GM23338 (cell line): ENCODE measurements around the gene RIPOR3. TPM values are rescaled to one million over a fixed set of nuclear protein-coding genes. Genes with fewer than 3 reads are reported as not detected.

Experiments
- ATAC-seq: fragments of 200-7000 bp; cut with Tn5 transposase; 3 replicates; pipeline ENCODE4 v1.9.1; 2020
- DNase-seq: peaks from one replicate; pipeline ENCODE4 v3.0.0-alpha.2; 2015; ENCODE audit warnings: low spot score
- H2AFZ ChIP-seq: fragments of 200-600 bp; sonication (generic); 2 replicates; pipeline ENCODE4 v1.8.0; 2016; ENCODE audit warnings: antibody characterized with exemption, mild to moderate bottlenecking, moderate library complexity
- H3F3A ChIP-seq: fragments of 200-600 bp; sonication (generic); replicated peaks from 2 replicates; pipeline ENCODE4 v1.8.0; 2017; ENCODE audit warnings: antibody characterized with exemption, mixed run types, low read depth
- H3K27ac ChIP-seq: fragments of 200-600 bp; sonication (generic); 2 replicates; pipeline ENCODE4 v1.6.1; 2016; ENCODE audit warnings: low read depth
- H3K27me3 ChIP-seq: fragments of 200-600 bp; sonication (generic); 2 replicates; pipeline ENCODE4 v1.8.0; 2016; ENCODE audit warnings: mild to moderate bottlenecking, mixed run types, moderate library complexity; ENCODE audit not compliant: insufficient read depth
- H3K36me3 ChIP-seq: fragments of 200-600 bp; sonication (generic); 2 replicates; pipeline ENCODE4 v1.8.0; 2016; ENCODE audit warnings: mild to moderate bottlenecking; ENCODE audit not compliant: insufficient read depth
- H3K4me1 ChIP-seq: fragments of 200-600 bp; sonication (generic); 2 replicates; pipeline ENCODE4 v1.8.0; 2016; ENCODE audit warnings: mild to moderate bottlenecking, moderate library complexity; ENCODE audit not compliant: insufficient read depth
- H3K4me2 ChIP-seq: fragments of 200-600 bp; sonication (generic); 2 replicates; pipeline ENCODE4 v1.7.1; 2017; ENCODE audit warnings: mixed run types
- H3K4me3 ChIP-seq: fragments of 200-600 bp; sonication (generic); 2 replicates; pipeline ENCODE4 v1.6.1; 2016; ENCODE audit warnings: mixed run types
- H3K79me2 ChIP-seq: fragments of 200-600 bp; sonication (generic); replicated peaks from 2 replicates; pipeline ENCODE4 v1.8.0; 2017; ENCODE audit warnings: mild to moderate bottlenecking; ENCODE audit not compliant: insufficient read depth
- H3K9me2 ChIP-seq: fragments of 200-600 bp; sonication (generic); 2 replicates; pipeline ENCODE4 v1.8.0; 2017; ENCODE audit not compliant: insufficient read depth
- H4K20me1 ChIP-seq: fragments of 200-600 bp; sonication (generic); replicated peaks from 2 replicates; pipeline ENCODE4 v1.8.0; 2017; ENCODE audit warnings: mild to moderate bottlenecking; ENCODE audit not compliant: insufficient read depth
- H3K27ac Mint-ChIP-seq: 2 replicates; pipeline ENCODE4 v1.8.0; 2020; ENCODE audit warnings: inconsistent platforms, mild to moderate bottlenecking, moderate library complexity, mixed read lengths
- H3K27me3 Mint-ChIP-seq: 3 replicates; pipeline ENCODE4 v1.8.0; 2022; ENCODE audit warnings: low read depth, mild to moderate bottlenecking, moderate library complexity, mixed read lengths, inconsistent platforms; ENCODE audit not compliant: insufficient read depth, poor library complexity
- H3K36me3 Mint-ChIP-seq: 3 replicates; pipeline ENCODE4 v1.8.0; 2021; ENCODE audit warnings: low read depth, mild to moderate bottlenecking, inconsistent platforms, moderate library complexity, mixed read lengths
- H3K4me1 Mint-ChIP-seq: 3 replicates; pipeline ENCODE4 v1.8.0; 2020; ENCODE audit warnings: mild to moderate bottlenecking, inconsistent platforms, mixed read lengths
- H3K4me3 Mint-ChIP-seq: 3 replicates; pipeline ENCODE4 v1.8.0; 2021; ENCODE audit warnings: moderate library complexity, mild to moderate bottlenecking, inconsistent platforms, mixed read lengths
- H3K9me3 Mint-ChIP-seq: 3 replicates; pipeline ENCODE4 v1.8.0; 2020; ENCODE audit warnings: moderate library complexity, mild to moderate bottlenecking, inconsistent platforms, mixed read lengths
- CREB1 ChIP-seq: fragments of 250-450 bp; sonication (Bioruptor Pico); IDR thresholded peaks from 2 replicates; pipeline ENCODE4 v1.5.0; 2020; ENCODE audit warnings: low read depth, mild to moderate bottlenecking, moderate library complexity
- ETS1 ChIP-seq: IDR thresholded peaks from 2 replicates; pipeline ENCODE4 v1.6.1; 2016; ENCODE audit warnings: antibody characterized with exemption
- EZH2phosphoT487 ChIP-seq: fragments of 200-600 bp; sonication (generic); IDR thresholded peaks from one replicate; pipeline ENCODE4 v1.8.1; 2018; ENCODE audit warnings: antibody characterized with exemption; ENCODE audit not compliant: unreplicated experiment
- JUNB ChIP-seq: IDR thresholded peaks from one replicate; pipeline ENCODE4 v1.6.1; 2016; ENCODE audit warnings: antibody characterized with exemption; ENCODE audit not compliant: unreplicated experiment
- NANOG ChIP-seq: IDR thresholded peaks from 2 replicates; pipeline ENCODE4 v1.6.1; 2016; ENCODE audit warnings: antibody characterized with exemption, borderline replicate concordance
- POLR2AphosphoS5 ChIP-seq: IDR thresholded peaks from 2 replicates; pipeline ENCODE4 v1.6.1; 2016; ENCODE audit warnings: antibody characterized with exemption, low read depth
- ZNF331 ChIP-seq: fragments of 250-450 bp; sonication (Bioruptor Pico); IDR thresholded peaks from 2 replicates; pipeline ENCODE4 v1.5.0; 2020; ENCODE audit warnings: low read depth, mild to moderate bottlenecking, moderate library complexity
- ZNF462 ChIP-seq: fragments of 250-450 bp; sonication (Bioruptor Pico); IDR thresholded peaks from 2 replicates; pipeline ENCODE4 v1.5.0; 2020; ENCODE audit warnings: mild to moderate bottlenecking, moderate library complexity
- polyA plus RNA-seq: library from polyadenylated mRNA; unstranded; fragments of >200 nt; fragmentation: Nextera tagmentation; extraction: Ambion mirVana; gene quantifications from 2 replicates; pipeline ENCODE4 v1.2.1, GENCODE V29; 2016
- total RNA-seq: library from RNA; depleted of rRNA; stranded (reverse); fragments of >200 nt; shearing (Covaris generic); gene quantifications from 2 replicates; pipeline ENCODE4 v1.2.3, GENCODE V29; 2014

The RIPOR3 gene
- total and polyA plus RNA-seq, 2 experiments from 2014 or later: 4.9 to 6.3 TPM

- H3K36me3 Mint-ChIP-seq: peaks cover 12% of the 10 kb centered on the region
- Histone ChIP-seq H3F3A (no peaks in the 10 kb centered on the region), H3K4me3 (no peak overlapping the region), H3K9me2 (no peaks in the 10 kb centered on the region), H3K79me2 (peaks cover 21% of the 10 kb centered on the region; the same call in 1 of the 2 replicates), H3K27me3 (no peaks in the 10 kb centered on the region), H4K20me1 (peaks cover 4% of the 10 kb centered on the region; the same call in 1 of the 2 replicates), H3K36me3 (no peaks in the 10 kb centered on the region), H3K4me1 (no peaks in the 10 kb centered on the region), H3K4me2 (no peak overlapping the region), H2AFZ (no peak overlapping the region), H3K27ac (peak overlapping the region; percentile 26; the same call in 1 of the 2 replicates)
- no peak overlapping the region for H3K27ac Mint-ChIP-seq
- H3K4me3 Mint-ChIP-seq: no peak overlapping the region
- H3K27me3 Mint-ChIP-seq: no peaks in the 10 kb centered on the region
- no peak for TF ChIP-seq ZNF331
- no peak for TF ChIP-seq ETS1
- no peak for TF ChIP-seq EZH2phosphoT487
- no peak for TF ChIP-seq POLR2AphosphoS5
- no peak for TF ChIP-seq CREB1
- TF ChIP-seq NANOG: no peak
- no peak for TF ChIP-seq JUNB
- TF ChIP-seq ZNF462 (CRISPR knock-in tag): no peak
- no peaks in the 10 kb centered on the region for H3K9me3 Mint-ChIP-seq
- ATAC-seq: no peak
- no peak for DNase-seq
- no peaks in the 10 kb centered on the region; the same call in 2 of the 3 replicates for H3K4me1 Mint-ChIP-seq
Measured at GRCh38 chr20:50559856-50560638, 131.3 kb downstream of the RIPOR3 start.
